DMS114 treated with DMSO at 0.1 percent for 48 hours (cell line): ENCODE data around the gene PAIP2.
A peak's percentile ranks its signal among the peaks of the same experiment; 100 is the strongest.
"Not testable (repeated sequence)": the region's sequence is repeated elsewhere in the genome, so short reads cannot be mapped to it uniquely, and the experiment has no call there.

Experiments
- DNase-seq: peaks from one replicate; lab custom pipeline; 2025; ENCODE audit not compliant: unreplicated experiment; lab: John Stamatoyannopoulos, UW

Gene PAIP2

GRCh38 chr5:139341689-139342422 lies at the start of gene PAIP2:
PAIP2 (plus strand) TSS chr5:139341854; CDS start chr5:139363785, 21,931 bp downstream.
- peak; percentile 98 for DNase-seq

GRCh38 chr5:139293202-139293506 lies 48.5 kb upstream of the PAIP2 start:
- no peak for DNase-seq

- peak; percentile 95 for DNase-seq
Measured at GRCh38 chr5:139293507-139294373, 47.9 kb upstream of the PAIP2 start, which contains the start of gene MATR3. MATR3 (plus strand) TSS chr5:139293740; CDS start chr5:139307416, 13,676 bp downstream.

GRCh38 chr5:139294374-139295165 lies 47.1 kb upstream of the PAIP2 start:
- DNase-seq: peak; percentile 75

GRCh38 chr5:139295346-139296057 lies 46.2 kb upstream of the PAIP2 start:
- no peak for DNase-seq

- DNase-seq: no peak
Measured at GRCh38 chr5:139296198-139296597, 45.5 kb upstream of the PAIP2 start.

- no peak for DNase-seq
Measured at GRCh38 chr5:139296862-139297326, 44.8 kb upstream of the PAIP2 start.

- no peak for DNase-seq
Measured at GRCh38 chr5:139297439-139298133, 44.1 kb upstream of the PAIP2 start.

GRCh38 chr5:139298242-139298641 lies 43.4 kb upstream of the PAIP2 start:
- no peak for DNase-seq

GRCh38 chr5:139299486-139299885 lies 42.2 kb upstream of the PAIP2 start:
- DNase-seq: no peak

GRCh38 chr5:139301808-139302499 lies 39.7 kb upstream of the PAIP2 start:
- no peak for DNase-seq

GRCh38 chr5:139304391-139305324 lies 37.0 kb upstream of the PAIP2 start:
- DNase-seq: no peak

- DNase-seq: no peak
Measured at GRCh38 chr5:139306197-139306596, 35.5 kb upstream of the PAIP2 start.

GRCh38 chr5:139306628-139307379 lies 34.9 kb upstream of the PAIP2 start:
- DNase-seq: no peak

GRCh38 chr5:139308797-139309196 lies 32.9 kb upstream of the PAIP2 start:
- DNase-seq: no peak

GRCh38 chr5:139310715-139311186 lies 30.9 kb upstream of the PAIP2 start:
- not testable (repeated sequence) for DNase-seq

- no peak for DNase-seq
Measured at GRCh38 chr5:139312075-139312474, 29.6 kb upstream of the PAIP2 start.
